Activated CD8-positive, alpha-beta memory T cell treated with anti-CD3 and anti-CD28 coated beads, Interleukin-2, amount 50 U/mL, for 48 hours (primary cell): Measurements from ENCODE around the gene C1QL4.
"Not testable (repeated sequence)": the region's sequence is repeated elsewhere in the genome, so short reads cannot be mapped to it uniquely, and the experiment has no call there.

Experiments used
- DNase-seq: peaks from one replicate; pipeline ENCODE4 v3.0.0-alpha.2; 2020

The C1QL4 gene

DNA sequence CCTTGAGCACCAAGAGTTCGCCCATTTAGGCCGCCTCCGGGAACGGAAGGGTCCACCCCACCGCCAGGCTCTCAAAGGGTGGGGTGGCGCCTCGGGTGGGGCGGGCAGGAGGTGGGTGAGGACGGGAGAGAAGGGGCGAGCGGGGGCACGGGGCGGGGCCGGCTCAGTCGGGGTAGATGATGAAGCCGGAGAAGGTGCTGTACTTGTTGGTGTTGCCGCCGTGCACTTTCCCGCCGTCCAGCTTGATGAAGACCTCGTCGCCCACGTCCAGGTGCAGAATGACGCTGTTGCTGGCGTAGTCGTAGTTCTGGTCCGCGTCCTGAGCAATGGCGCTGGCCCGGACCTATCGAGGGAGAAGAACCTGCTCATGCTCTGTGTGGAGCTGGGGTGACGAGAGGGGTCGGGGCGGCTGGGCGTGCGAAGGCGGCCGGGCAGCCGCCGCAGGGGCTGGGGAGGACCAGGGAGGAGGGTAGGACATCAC, 4.1 kb downstream of the C1QL4 start:
- no peak for DNase-seq

- DNase-seq, result no peak
Measured at GRCh38 chr12:49332441-49332861, 4.5 kb downstream of the C1QL4 start.

- no peak for DNase-seq
Measured at GRCh38 chr12:49331380-49332222, 5.4 kb downstream of the C1QL4 start.

DNA sequence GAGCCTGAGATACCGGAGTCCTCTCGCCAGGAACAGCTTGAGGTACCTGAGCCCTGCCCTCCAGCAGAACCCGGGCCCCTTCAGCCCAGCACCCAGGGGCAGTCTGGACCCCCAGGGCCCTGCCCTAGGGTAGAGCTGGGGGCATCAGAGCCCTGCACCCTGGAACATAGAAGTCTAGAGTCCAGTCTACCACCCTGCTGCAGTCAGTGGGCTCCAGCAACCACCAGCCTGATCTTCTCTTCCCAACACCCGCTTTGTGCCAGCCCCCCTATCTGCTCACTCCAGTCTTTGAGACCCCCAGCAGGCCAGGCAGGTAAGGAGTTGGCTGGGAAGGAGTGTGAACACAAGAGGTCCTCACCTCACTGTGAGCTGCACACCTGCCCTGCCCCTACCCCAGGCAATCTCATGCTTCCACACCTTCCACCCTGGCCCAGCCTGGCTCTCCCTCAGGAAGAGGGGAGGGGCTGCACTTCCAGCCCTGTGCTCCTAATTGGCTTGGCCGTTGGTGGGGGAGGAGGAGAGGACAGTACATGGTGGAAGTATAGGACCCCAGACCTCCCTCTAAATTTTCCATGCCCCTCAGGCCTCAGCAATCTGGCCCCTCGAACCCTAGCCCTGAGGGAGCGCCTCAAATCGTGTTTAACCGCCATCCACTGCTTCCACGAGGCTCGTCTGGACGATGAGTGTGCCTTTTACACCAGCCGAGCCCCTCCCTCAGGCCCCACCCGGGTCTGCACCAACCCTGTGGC, 6.2 kb downstream of the C1QL4 start:
- no peak for DNase-seq

DNA sequence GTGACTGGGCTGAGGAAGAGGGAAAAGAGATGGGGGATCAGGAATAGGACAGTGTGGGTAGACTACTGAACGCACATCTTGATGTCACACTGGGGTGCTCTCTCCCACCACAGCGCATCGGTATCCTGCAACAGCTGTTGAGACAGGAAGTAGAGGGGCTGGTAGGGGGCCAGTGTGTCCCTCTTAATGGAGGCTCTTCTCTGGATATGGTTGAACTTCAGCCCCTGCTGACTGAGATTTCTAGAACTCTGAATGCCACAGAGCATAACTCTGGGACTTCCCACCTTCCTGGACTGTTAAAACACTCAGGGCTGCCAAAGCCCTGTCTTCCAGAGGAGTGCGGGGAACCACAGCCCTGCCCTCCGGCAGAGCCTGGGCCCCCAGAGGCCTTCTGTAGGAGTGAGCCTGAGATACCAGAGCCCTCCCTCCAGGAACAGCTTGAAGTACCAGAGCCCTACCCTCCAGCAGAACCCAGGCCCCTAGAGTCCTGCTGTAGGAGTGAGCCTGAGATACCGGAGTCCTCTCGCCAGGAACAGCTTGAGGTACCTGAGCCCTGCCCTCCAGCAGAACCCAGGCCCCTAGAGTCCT, 6.9 kb downstream of the C1QL4 start:
- DNase-seq, result no peak

GRCh38 chr12:49328816-49329215, 8.2 kb downstream of the C1QL4 start:
- DNase-seq, result no peak

GRCh38 chr12:49327887-49328286, 9.1 kb downstream of the C1QL4 start:
- no peak for DNase-seq

GRCh38 chr12:49327368-49327767, 9.6 kb downstream of the C1QL4 start:
- DNase-seq, result no peak

- peak; percentile 39 for DNase-seq
Measured at GRCh38 chr12:49325606-49326005, 11.4 kb downstream of the C1QL4 start.

GRCh38 chr12:49323524-49324097, 13.4 kb downstream of the C1QL4 start:
- DNase-seq, result no peak

DNA sequence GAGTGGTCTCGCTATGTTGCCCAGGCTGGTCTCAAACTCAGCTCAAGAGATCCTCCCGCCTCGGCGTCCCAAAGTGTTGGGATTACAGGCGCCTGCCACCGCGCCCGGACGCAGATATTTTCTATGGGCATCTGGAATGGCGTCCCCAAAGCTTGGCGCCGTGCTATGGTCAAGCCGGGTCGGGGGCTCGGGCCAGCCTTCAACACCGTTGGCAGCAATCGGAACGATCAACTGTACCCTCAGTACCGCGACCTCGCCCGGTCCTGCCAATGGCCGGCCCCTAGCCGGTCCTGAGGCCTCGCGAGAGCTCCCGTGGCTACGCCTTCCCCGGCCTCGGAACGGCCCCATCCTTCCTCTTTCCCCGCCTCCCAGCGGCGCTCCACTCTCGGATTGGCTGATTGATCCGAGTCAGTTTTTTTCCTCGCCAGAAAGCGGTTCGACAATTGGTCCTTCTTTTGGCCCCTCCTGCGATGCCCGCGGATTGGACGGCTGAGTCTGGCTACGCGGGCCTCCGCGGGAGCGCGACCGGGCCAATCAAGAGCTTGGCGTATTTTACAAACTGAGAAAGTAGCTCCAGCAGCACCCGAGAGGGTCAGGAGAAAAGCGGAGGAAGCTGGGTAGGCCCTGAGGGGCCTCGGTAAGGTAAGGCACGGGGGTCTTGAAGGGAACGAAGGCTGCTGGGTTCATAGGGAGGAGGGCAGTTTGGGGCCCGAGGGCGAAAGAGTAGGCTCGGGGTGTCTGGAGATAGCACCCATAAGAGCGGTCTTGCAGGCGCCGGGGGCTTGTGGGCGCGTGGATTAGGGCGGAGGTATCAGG, 14.1 kb downstream of the C1QL4 start, which contains the start of gene TROAP:
Gene TROAP (plus strand): TSS at position 548 of the 816 bp plus-strand sequence. CDS start 354 bp downstream, outside the sequence.
- DNase-seq, result peak; percentile 95

GRCh38 chr12:49322367-49322707, 14.7 kb downstream of the C1QL4 start:
- no peak for DNase-seq

DNA sequence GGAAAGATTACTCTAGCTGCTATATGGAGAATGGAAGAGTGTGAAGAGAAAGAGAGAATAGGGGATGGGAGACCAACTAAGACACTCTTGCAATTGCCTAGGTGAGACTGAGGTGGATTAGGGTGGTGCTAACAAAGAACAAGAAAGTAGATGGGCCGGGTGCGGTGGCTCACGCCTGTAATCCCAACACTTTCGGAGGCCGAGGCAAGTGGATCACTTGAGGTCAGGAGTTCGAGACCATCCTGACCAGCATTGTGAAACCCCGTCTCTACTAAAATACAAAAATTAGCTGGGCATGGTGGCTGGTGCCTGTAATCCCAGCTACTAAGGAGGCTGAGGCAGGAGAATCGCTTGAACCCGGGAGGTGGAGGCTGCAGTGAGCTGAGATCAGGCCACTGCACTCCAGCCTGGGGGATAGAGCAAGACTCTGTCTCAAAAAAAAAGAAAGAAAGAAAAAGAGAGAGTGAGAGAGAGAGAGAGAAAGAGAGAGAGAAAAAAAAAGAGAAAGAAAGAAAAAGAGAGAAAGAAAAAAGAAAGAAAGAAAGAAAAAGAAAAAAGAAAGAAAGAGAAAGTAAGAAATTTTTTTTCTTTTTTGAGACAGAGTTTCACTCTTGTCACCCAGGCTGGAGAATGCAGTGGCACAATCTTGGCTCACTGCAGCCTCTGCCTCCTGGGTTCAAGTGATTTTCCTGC, 16.4 kb downstream of the C1QL4 start:
- not testable (repeated sequence) for DNase-seq

GRCh38 chr12:49317118-49317517, 19.9 kb downstream of the C1QL4 start:
- not testable (repeated sequence) for DNase-seq

DNA sequence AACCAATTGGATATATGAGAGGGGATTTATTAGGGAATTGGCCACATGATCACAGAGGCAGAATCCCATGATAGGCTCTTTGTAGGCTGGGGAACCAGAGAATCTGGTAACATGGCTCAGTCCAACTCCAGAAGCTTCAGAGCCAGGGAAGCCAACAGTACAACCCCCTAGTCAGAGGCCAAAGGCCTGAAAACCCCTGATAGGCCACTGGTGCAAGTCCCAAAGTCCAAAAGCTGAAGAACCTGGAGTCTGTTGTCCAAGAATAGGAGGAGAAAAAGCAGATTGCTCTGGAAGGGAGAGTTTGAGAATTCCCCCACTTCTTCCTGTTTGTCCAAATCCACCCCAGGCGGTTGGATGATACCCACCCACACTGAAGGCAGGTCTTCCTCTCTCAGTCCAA, 22.2 kb downstream of the C1QL4 start:
- DNase-seq, result no peak

GRCh38 chr12:49310451-49311000, 26.5 kb downstream of the C1QL4 start:
- DNase-seq, result not testable (repeated sequence)

DNA sequence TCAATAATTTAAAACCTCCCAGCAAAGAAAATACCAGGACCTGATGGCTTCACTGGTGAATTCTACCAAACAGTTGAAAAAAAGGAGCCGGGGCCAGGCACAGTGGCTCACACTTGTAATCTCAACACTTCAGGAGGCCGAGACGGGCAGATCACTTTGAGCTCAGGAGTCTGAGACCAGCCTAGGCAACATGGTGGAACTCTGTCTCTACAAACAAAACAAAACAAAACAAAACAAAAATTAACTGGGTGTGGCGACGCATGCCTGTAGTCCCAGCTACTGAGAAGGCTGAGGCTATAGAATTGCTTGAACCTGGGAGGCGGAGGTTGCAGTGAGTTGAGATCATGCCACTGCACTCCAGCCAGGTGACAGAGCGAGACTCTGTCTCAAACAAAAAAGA, 27.6 kb downstream of the C1QL4 start:
- DNase-seq, result peak; percentile 25

DNA sequence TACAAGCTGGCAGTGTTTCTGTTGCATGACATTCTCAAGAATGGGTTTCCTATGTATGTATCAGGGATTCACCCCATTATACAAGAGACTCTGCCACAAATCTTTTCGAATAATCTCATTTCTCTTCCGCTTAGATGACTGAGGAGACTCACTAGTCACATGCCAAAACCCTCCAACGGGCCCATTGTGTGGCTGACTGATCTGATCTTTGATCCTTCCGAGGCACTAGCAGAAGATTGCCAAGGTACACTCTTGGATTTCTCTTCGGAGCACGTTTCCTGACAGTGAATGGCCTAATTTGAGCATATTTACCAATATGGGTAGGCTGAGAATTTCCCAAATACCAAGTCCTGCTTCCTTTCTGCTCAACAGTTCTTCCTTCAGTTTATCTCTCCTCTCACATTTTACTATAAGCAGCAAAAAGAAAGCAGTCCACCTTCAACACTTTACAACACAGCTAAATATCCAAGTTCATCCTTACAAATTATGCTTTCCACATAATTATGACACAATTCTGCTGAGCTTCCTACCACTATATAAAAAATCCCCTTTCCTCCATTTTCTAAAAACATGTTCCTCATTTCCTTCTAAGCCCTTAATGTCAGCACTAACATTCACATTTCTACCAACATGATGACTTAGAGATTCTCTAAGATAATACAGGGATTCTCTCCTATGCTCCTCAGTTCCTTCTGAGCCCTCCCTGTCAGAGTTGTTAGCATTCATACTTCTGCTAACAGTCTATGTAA, 31.1 kb downstream of the C1QL4 start:
- DNase-seq, result no peak

- DNase-seq, result no peak
Measured at GRCh38 chr12:49304161-49304560, 32.8 kb downstream of the C1QL4 start.

DNA sequence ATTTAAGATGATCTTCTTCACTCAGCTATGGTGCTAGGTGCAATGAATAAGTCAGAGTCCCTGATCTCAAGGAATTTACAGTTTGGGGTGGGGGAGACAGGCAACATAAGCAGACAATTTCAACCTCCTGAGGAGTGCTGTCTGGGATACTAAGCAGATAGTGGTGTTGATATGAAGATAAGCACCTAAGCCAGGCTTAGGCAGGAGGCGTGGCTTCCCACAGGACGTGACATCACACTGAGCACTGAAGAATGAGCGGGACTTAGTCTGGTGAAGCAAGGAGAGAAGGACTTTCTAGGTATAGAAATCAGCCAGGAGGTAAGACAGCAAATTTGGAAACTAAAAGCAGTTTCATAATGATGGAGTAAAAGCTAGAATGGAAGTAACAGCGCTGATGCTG, 35.2 kb downstream of the C1QL4 start:
- no peak for DNase-seq

- DNase-seq, result no peak
Measured at GRCh38 chr12:49298160-49298559, 38.8 kb downstream of the C1QL4 start.
